ENCODE data around the gene PAK4. TPM values are rescaled to one million over a fixed set of nuclear protein-coding genes. Genes with fewer than 3 reads are reported as not detected.
"Not testable (repeated sequence)": the region's sequence is repeated elsewhere in the genome, so short reads cannot be mapped to it uniquely, and the experiment has no call there.

Gene PAK4
- total RNA-seq, 1 donor from 2014 or later, result 19.4 TPM

DNA sequence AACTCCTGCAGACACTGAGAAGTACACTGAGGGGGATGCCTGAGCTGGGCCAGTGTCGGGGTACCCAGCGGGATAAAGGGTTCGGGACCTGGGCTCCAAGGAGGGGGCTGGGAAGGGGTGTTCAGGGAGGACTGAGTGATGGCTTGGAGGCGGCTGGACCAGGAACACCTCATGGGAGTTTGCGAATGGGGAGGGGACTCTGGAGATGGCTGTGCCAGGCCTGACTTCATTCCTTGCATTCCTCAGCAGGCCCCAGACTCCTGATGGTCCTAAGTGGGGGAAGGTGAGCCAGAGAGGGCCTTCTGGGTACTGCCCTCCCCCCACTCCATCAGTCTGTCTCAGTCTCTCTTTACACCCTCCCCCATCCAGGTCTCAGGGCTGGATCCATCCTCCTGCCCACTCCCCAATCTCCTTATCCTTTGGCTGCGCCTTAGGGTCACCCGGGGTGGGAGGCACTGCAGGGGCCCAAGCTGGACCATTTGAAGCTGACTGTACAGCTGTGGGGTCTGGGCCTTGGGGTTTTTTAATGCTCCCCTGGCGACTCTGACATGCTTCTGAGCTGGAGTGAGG is 13.8 kb downstream of the PAK4 start:
- DNase-seq (ENCODE audit: extremely low spot score in 2 of 2), result no peak
- no peaks in the 10 kb centered on the region for H3K9me3 ChIP-seq
- H3K27me3 ChIP-seq, result no peaks in the 10 kb centered on the region
- intact Hi-C loops (cut with DNase I), result no loop called here
- no peak overlapping the region for H3K4me3 ChIP-seq
- peaks cover 40% of the 10 kb centered on the region for H3K4me1 ChIP-seq
- TF ChIP-seq POLR2A (IDR thresholded peaks at IDR 0.05) (no peak), POLR2AphosphoS5 (IDR thresholded peaks at IDR 0.05; ENCODE audit: insufficient read depth in 1 of 2, low read depth in 1 of 2) (no peak), CTCF (IDR thresholded peaks at IDR 0.05) (no peak)
- no peaks in the 10 kb centered on the region for H3K36me3 ChIP-seq
- H3K27ac ChIP-seq, result no peak overlapping the region

GRCh38 chr19:39139971-39140453 is 14.4 kb downstream of the PAK4 start:
- intact Hi-C loops (cut with DNase I), result no loop called here
- no peak for DNase-seq (ENCODE audit: extremely low spot score in 2 of 2)
- no peak overlapping the region for H3K4me3 ChIP-seq
- no peaks in the 10 kb centered on the region for H3K27me3 ChIP-seq
- no peaks in the 10 kb centered on the region for H3K36me3 ChIP-seq
- no peak for TF ChIP-seq POLR2A (IDR thresholded peaks at IDR 0.05)
- TF ChIP-seq POLR2AphosphoS5 (IDR thresholded peaks at IDR 0.05; ENCODE audit: insufficient read depth in 1 of 2, low read depth in 1 of 2), result no peak
- no peak for TF ChIP-seq CTCF (IDR thresholded peaks at IDR 0.05)
- H3K9me3 ChIP-seq, result no peaks in the 10 kb centered on the region
- no peak overlapping the region for H3K27ac ChIP-seq
- H3K4me1 ChIP-seq, result peaks cover 46% of the 10 kb centered on the region

DNA sequence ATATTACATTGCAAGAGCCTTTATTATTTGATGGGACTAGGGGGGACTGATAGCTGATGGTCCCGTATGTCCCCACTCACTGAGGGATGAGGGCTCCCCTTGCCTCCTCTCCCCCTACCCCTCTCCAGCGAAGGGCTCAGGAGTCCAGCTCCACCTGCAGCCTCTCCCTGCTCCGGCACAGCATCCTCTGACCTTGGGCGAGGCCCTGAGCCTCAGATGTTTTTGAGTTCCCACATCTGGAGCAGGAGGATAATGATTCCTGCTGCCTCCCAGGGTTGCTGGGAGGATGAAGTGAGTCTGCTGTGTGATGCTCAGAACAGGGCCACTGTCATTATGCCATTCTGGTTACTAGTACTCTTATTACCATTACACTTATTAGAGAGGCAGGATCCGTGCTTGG is 15.0 kb downstream of the PAK4 start:
- no peaks in the 10 kb centered on the region for H3K9me3 ChIP-seq
- H3K36me3 ChIP-seq, result no peaks in the 10 kb centered on the region
- no peak overlapping the region for H3K27ac ChIP-seq
- H3K4me3 ChIP-seq, result no peak overlapping the region
- TF ChIP-seq POLR2A (IDR thresholded peaks at IDR 0.05), result no peak
- TF ChIP-seq POLR2AphosphoS5 (IDR thresholded peaks at IDR 0.05; ENCODE audit: insufficient read depth in 1 of 2, low read depth in 1 of 2), result no peak
- no peak for TF ChIP-seq CTCF (IDR thresholded peaks at IDR 0.05)
- intact Hi-C loops (cut with DNase I), result no loop called here
- H3K27me3 ChIP-seq, result no peaks in the 10 kb centered on the region
- peaks cover 52% of the 10 kb centered on the region for H3K4me1 ChIP-seq
- DNase-seq (ENCODE audit: extremely low spot score in 2 of 2), result no peak

DNA sequence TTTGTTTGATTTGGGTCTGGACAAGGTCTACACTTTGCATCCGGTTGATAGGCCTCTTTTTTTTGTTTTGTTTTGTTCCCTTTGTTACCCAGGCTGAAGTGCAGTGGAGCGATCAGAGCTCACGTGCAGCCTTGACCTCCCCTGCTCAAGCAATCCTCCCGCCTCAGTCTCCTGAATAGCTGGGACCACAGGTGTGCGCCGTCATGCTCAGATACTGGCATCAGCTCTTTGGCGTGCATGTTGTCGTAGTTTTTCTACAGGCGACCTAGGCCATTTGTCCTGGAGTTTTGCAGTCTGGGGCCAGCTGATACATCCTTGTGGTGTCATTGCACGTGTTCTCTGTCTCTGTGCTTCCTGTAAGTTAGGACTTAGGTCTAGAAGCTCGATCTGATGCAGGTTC is 16.3 kb downstream of the PAK4 start:
- no peaks in the 10 kb centered on the region for H3K27me3 ChIP-seq
- TF ChIP-seq POLR2AphosphoS5 (IDR thresholded peaks at IDR 0.05; ENCODE audit: insufficient read depth in 1 of 2, low read depth in 1 of 2) (no peak), CTCF (IDR thresholded peaks at IDR 0.05) (no peak), POLR2A (IDR thresholded peaks at IDR 0.05) (no peak)
- no peaks in the 10 kb centered on the region for H3K36me3 ChIP-seq
- intact Hi-C loops (cut with DNase I), result no loop called here
- no peaks in the 10 kb centered on the region for H3K9me3 ChIP-seq
- H3K4me1 ChIP-seq, result peaks cover 51% of the 10 kb centered on the region
- no peak for DNase-seq (ENCODE audit: extremely low spot score in 2 of 2)
- H3K4me3 ChIP-seq, result no peak overlapping the region
- no peak overlapping the region for H3K27ac ChIP-seq

DNA sequence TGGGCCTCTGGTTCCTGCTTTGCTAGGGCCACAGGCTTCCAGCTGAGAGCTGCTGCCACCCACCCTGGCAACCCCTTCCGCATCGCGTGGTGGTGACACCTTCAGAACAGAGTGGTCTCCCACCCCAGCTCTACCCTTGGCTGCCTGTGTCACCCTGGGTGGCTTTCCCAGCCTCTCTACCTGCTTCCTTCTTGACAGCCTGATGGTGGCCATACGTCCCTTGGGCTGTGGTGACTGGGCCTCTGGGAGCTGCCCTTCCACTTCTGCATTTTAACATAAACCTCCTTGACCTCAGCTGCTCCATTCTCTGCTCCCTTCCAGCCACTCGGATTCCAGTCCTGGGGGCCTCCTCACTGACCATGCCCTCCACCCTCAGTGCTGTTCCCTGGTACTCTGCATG is 17.0 kb downstream of the PAK4 start:
- H3K4me1 ChIP-seq, result peaks cover 48% of the 10 kb centered on the region
- no peaks in the 10 kb centered on the region for H3K9me3 ChIP-seq
- TF ChIP-seq POLR2A (IDR thresholded peaks at IDR 0.05) (no peak), POLR2AphosphoS5 (IDR thresholded peaks at IDR 0.05; ENCODE audit: insufficient read depth in 1 of 2, low read depth in 1 of 2) (no peak), CTCF (IDR thresholded peaks at IDR 0.05) (no peak)
- intact Hi-C loops (cut with DNase I), result no loop called here
- no peak for DNase-seq (ENCODE audit: extremely low spot score in 2 of 2)
- no peak overlapping the region for H3K4me3 ChIP-seq
- H3K27me3 ChIP-seq, result no peaks in the 10 kb centered on the region
- no peak overlapping the region for H3K27ac ChIP-seq
- no peaks in the 10 kb centered on the region for H3K36me3 ChIP-seq

- H3K36me3 ChIP-seq; H3K27me3 ChIP-seq; H3K27ac ChIP-seq; H3K9me3 ChIP-seq; DNase-seq (ENCODE audit: extremely low spot score in 2 of 2); H3K4me3 ChIP-seq; intact Hi-C loops (cut with DNase I): not testable (repeated sequence)
- H3K4me1 ChIP-seq, result peaks cover 42% of the 10 kb centered on the region
Measured at GRCh38 chr19:39143757-39144289, 18.2 kb downstream of the PAK4 start.

Data from vagina (tissue), 2 donors.